Measurements from ENCODE around the gene LHFPL2. TPM values are rescaled to one million over a fixed set of nuclear protein-coding genes. Genes with fewer than 3 reads are reported as not detected.

LHFPL2 gene
- total and polyA plus RNA-seq, 9 of the 15 experiments (the other 6 are each of a cell fraction or from before 2014, with no cell fraction given): 1.0 to 6.6 (median 4.6) TPM

DNA sequence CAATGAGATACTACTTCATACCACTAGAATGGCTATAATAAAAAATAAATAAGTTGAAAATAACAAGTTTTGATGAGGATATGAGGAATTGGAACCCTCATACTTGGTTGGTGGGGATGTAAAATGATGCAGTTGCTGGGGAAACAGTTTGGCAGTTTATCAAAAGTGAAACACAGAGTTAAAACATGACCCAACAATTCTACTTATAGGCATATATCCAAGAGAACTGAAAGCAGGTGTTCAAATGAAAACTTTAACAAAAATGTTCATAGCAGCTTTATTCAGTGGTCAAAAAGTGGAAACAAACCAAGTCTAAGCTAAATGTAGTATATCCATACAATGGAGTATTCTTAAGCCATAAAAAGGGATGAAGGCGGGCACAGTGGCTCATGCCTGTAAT is 13.1 kb upstream of the LHFPL2 start:
- in situ Hi-C loops (cut with MboI): no loop called here
- WGBS (ENCODE audit: insufficient coverage, low coverage, missing lambda C conversion rate): 78% methylated on average over 1 of the region's 1 CpG
- no peaks in the 10 kb centered on the region for H3K27me3 ChIP-seq (ENCODE audit: control insufficient read depth in 2 of 2, insufficient read depth in 2 of 2, low read length in 2 of 2)
- intact Hi-C loops (cut with micrococcal nuclease): no loop called here
- no peak for ATAC-seq
- H3K9ac ChIP-seq (ENCODE audit: insufficient read depth in 1 of 2, low read depth in 2 of 2, low read length in 2 of 2): no peak overlapping the region
- no peaks in the 10 kb centered on the region for H3K9me3 ChIP-seq (replicated peaks; ENCODE audit: control insufficient read depth, insufficient read depth, low read depth, low read length)
- no peaks in the 10 kb centered on the region for H3K36me3 ChIP-seq (ENCODE audit: control insufficient read depth, insufficient read depth, low read length)
- H3K9me1 ChIP-seq (ENCODE audit: control insufficient read depth, insufficient read depth, low read length): no peaks in the 10 kb centered on the region
- TF ChIP-seq GATA2 (CRISPR knock-in tag; IDR thresholded peaks at IDR 0.05) (no peak), RFX1 (IDR thresholded peaks at IDR 0.05) (peak; percentile 33; the same call in 1 of the 2 replicates)
- H4K20me1 ChIP-seq (replicated peaks; ENCODE audit: control insufficient read depth, insufficient read depth, low read length): no peaks in the 10 kb centered on the region
- FAIRE-seq: no peak
- peaks cover 3 to 29% of the 10 kb centered on the region in 2 experiments; a peak in 4 of 5 replicates for H3K4me1 ChIP-seq (replicated peaks in 1 of 2; ENCODE audit: control insufficient read depth in 2 of 2, insufficient read depth in 2 of 2, low read length in 2 of 2)
- H3K4me2 ChIP-seq (ENCODE audit: insufficient read depth, low read length): no peak overlapping the region
- H3K4me3 ChIP-seq: no peak overlapping the region
- no peaks in the 10 kb centered on the region for H3K79me2 ChIP-seq (ENCODE audit: control insufficient read depth, insufficient read depth, low read length)
- POLR2A ChIA-PET: no interaction called here
- CTCF ChIA-PET (ENCODE audit: low intra/inter-chr PET ratio): no interaction called here
- no peak for DNase-seq (ENCODE audit: extremely low read depth in 1 of 4, low spot score in 3 of 4)
- no peak overlapping the region for H3K27ac ChIP-seq (ENCODE audit: extremely low read depth, low read depth, low read length)
- no peak overlapping the region for H2AFZ ChIP-seq (ENCODE audit: low read depth, low read length)
- BruUV-seq (replicated peaks): no TSS peak

DNA sequence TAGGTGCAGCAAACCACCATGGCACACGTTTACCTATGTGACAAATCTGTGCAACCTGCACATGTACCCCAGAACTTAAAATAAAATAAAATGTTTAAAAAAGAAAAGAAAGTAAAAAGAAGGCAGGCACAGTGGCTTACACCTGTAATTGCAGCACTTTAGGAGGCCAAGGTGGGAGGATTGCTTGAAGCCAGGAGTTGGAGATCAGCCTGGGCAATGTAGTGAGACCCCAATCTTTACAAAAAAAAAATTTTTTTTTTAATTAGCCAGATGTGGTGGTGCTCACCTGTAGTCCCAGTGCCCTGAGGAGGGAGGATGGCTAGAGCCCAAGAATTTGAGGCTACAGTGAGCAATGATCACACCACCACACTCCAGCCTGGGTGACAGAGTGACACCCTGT is 12.5 kb upstream of the LHFPL2 start:
- DNase-seq (ENCODE audit: extremely low read depth in 1 of 4, low spot score in 3 of 4) (no peak), FAIRE-seq (no peak), ATAC-seq (no peak)
- WGBS (ENCODE audit: insufficient coverage, low coverage, missing lambda C conversion rate): 41% methylated on average over 1 of the region's 1 CpG
- no peaks in the 10 kb centered on the region for H3K27me3 ChIP-seq (ENCODE audit: control insufficient read depth in 2 of 2, insufficient read depth in 2 of 2, low read length in 2 of 2)
- H3K4me3 ChIP-seq: no peak overlapping the region
- no peaks in the 10 kb centered on the region for H3K9me1 ChIP-seq (ENCODE audit: control insufficient read depth, insufficient read depth, low read length)
- intact Hi-C loops (cut with micrococcal nuclease) (no loop called here), in situ Hi-C loops (cut with MboI) (no loop called here)
- H3K79me2 ChIP-seq (ENCODE audit: control insufficient read depth, insufficient read depth, low read length): no peaks in the 10 kb centered on the region
- no peak overlapping the region for H3K9ac ChIP-seq (ENCODE audit: insufficient read depth in 1 of 2, low read depth in 2 of 2, low read length in 2 of 2)
- H3K4me1 ChIP-seq (replicated peaks in 1 of 2; ENCODE audit: control insufficient read depth in 2 of 2, insufficient read depth in 2 of 2, low read length in 2 of 2): peaks cover 3 to 29% of the 10 kb centered on the region in 2 experiments; a peak in 4 of 5 replicates
- ChIA-PET POLR2A (no interaction called here), CTCF (ENCODE audit: low intra/inter-chr PET ratio) (no interaction called here)
- no peaks in the 10 kb centered on the region for H4K20me1 ChIP-seq (replicated peaks; ENCODE audit: control insufficient read depth, insufficient read depth, low read length)
- no TSS peak for BruUV-seq (replicated peaks)
- no peak overlapping the region for H2AFZ ChIP-seq (ENCODE audit: low read depth, low read length)
- H3K4me2 ChIP-seq (ENCODE audit: insufficient read depth, low read length): no peak overlapping the region
- H3K9me3 ChIP-seq (replicated peaks; ENCODE audit: control insufficient read depth, insufficient read depth, low read depth, low read length): no peaks in the 10 kb centered on the region
- H3K27ac ChIP-seq (ENCODE audit: extremely low read depth, low read depth, low read length): no peak overlapping the region
- no peaks in the 10 kb centered on the region for H3K36me3 ChIP-seq (ENCODE audit: control insufficient read depth, insufficient read depth, low read length)
- no peak for TF ChIP-seq MIER1 (IDR thresholded peaks at IDR 0.05; ENCODE audit: low read depth)
- TF ChIP-seq, protein P1, sequence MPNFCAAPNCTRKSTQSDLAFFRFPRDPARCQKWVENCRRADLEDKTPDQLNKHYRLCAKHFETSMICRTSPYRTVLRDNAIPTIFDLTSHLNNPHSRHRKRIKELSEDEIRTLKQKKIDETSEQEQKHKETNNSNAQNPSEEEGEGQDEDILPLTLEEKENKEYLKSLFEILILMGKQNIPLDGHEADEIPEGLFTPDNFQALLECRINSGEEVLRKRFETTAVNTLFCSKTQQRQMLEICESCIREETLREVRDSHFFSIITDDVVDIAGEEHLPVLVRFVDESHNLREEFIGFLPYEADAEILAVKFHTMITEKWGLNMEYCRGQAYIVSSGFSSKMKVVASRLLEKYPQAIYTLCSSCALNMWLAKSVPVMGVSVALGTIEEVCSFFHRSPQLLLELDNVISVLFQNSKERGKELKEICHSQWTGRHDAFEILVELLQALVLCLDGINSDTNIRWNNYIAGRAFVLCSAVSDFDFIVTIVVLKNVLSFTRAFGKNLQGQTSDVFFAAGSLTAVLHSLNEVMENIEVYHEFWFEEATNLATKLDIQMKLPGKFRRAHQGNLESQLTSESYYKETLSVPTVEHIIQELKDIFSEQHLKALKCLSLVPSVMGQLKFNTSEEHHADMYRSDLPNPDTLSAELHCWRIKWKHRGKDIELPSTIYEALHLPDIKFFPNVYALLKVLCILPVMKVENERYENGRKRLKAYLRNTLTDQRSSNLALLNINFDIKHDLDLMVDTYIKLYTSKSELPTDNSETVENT (CRISPR knock-in tag; IDR thresholded peaks at IDR 0.05): no peak
- TF ChIP-seq OTX1 (CRISPR knock-in tag; IDR thresholded peaks at IDR 0.05): no peak
- no peak for TF ChIP-seq ZKSCAN8 (CRISPR knock-in tag; IDR thresholded peaks at IDR 0.05)
- TF ChIP-seq ZNF253 (CRISPR knock-in tag; conservative IDR thresholded peaks at IDR 0.05): no peak
- no peak for TF ChIP-seq GATAD2B (IDR thresholded peaks at IDR 0.05; ENCODE audit: borderline replicate concordance)
- 0 out of 2 replicates have a peak, but pooled peaks have one; percentile 25 for TF ChIP-seq BCOR (IDR thresholded peaks at IDR 0.05)
- no peak for TF ChIP-seq CXXC5 (CRISPR knock-in tag; IDR thresholded peaks at IDR 0.05)
- TF ChIP-seq, protein P2, sequence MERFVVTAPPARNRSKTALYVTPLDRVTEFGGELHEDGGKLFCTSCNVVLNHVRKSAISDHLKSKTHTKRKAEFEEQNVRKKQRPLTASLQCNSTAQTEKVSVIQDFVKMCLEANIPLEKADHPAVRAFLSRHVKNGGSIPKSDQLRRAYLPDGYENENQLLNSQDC (CRISPR knock-in tag; IDR thresholded peaks at IDR 0.05): no peak
- TF ChIP-seq, protein P3, sequence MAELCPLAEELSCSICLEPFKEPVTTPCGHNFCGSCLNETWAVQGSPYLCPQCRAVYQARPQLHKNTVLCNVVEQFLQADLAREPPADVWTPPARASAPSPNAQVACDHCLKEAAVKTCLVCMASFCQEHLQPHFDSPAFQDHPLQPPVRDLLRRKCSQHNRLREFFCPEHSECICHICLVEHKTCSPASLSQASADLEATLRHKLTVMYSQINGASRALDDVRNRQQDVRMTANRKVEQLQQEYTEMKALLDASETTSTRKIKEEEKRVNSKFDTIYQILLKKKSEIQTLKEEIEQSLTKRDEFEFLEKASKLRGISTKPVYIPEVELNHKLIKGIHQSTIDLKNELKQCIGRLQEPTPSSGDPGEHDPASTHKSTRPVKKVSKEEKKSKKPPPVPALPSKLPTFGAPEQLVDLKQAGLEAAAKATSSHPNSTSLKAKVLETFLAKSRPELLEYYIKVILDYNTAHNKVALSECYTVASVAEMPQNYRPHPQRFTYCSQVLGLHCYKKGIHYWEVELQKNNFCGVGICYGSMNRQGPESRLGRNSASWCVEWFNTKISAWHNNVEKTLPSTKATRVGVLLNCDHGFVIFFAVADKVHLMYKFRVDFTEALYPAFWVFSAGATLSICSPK (IDR thresholded peaks at IDR 0.05; ENCODE audit: borderline replicate concordance): no peak

All from K562 (cell line).